Caco-2 (cell line): ENCODE results near the gene ALX4. TPM values are rescaled to one million over a fixed set of nuclear protein-coding genes. Genes with fewer than 3 reads are reported as not detected.

Source experiments
- BruUV-seq: library from RNA; stranded (reverse); fragments of 400-500 nt; replicated peaks from 2 replicates; lab custom pipeline; 2021; lab: Mats Ljungman, UMichigan
- CTCF ChIA-PET: fragments of 300-600 bp; sonication (Branson Sonifier 250); formaldehyde crosslinking; loops from one replicate; lab custom pipeline; 2022; ENCODE audit warnings: antibody characterized with exemption; lab: Charles Lee
- POLR2A ChIA-PET: fragments of 300-600 bp; sonication (Branson Sonifier 250); formaldehyde crosslinking; loops from one replicate; lab custom pipeline; 2022; ENCODE audit warnings: antibody characterized with exemption; lab: Charles Lee
- DNase-seq, 2 experiments: peaks; one replicate each; pipeline versions ENCODE4 v3.0.0 to v3.0.0-alpha.2; 2020 to 2022
- H3K27me3 ChIP-seq: replicated peaks from 2 replicates; pipeline ENCODE4 v1.6.0; 2011; ENCODE audit warnings: low read length; ENCODE audit not compliant: control insufficient read depth, insufficient read depth
- H3K36me3 ChIP-seq: 2 replicates; pipeline ENCODE4 v1.5.1; 2011; ENCODE audit warnings: low read length; ENCODE audit not compliant: control insufficient read depth, insufficient read depth
- H3K4me1 ChIP-seq: fragments of 250-450 bp; sonication (Bioruptor Pico); 2 replicates; pipeline ENCODE4 v1.5.1; 2020; ENCODE audit warnings: mild to moderate bottlenecking
- H3K4me3 ChIP-seq: 2 replicates; pipeline ENCODE4 v1.5.1; 2011; ENCODE audit warnings: low read depth, mild to moderate bottlenecking, control low read depth, low read length
- H3K9me3 ChIP-seq: fragments of 250-450 bp; sonication (Bioruptor Pico); 2 replicates; pipeline ENCODE4 v1.5.1; 2020; ENCODE audit warnings: mild to moderate bottlenecking, moderate library complexity
- H3K27ac Mint-ChIP-seq: one replicate; pipeline ENCODE4 v1.8.0; 2022; ENCODE audit warnings: mixed read lengths; ENCODE audit not compliant: unreplicated experiment
- H3K27me3 Mint-ChIP-seq: one replicate; pipeline ENCODE4 v1.8.0; 2022; ENCODE audit warnings: mixed read lengths; ENCODE audit not compliant: insufficient read depth, unreplicated experiment
- H3K36me3 Mint-ChIP-seq: one replicate; pipeline ENCODE4 v1.8.0; 2022; ENCODE audit warnings: mild to moderate bottlenecking, mixed read lengths; ENCODE audit not compliant: insufficient read depth, unreplicated experiment
- H3K4me1 Mint-ChIP-seq: one replicate; pipeline ENCODE4 v1.8.0; 2022; ENCODE audit warnings: low read depth, mixed read lengths; ENCODE audit not compliant: unreplicated experiment
- H3K4me3 Mint-ChIP-seq: one replicate; pipeline ENCODE4 v1.8.0; 2022; ENCODE audit warnings: mild to moderate bottlenecking, moderate library complexity, mixed read lengths; ENCODE audit not compliant: unreplicated experiment
- H3K9me3 Mint-ChIP-seq: one replicate; pipeline ENCODE4 v1.8.0; 2022; ENCODE audit warnings: mixed read lengths; ENCODE audit not compliant: unreplicated experiment
- CTCF ChIP-seq, 2 experiments: fragments of 200-600 bp in 1 of 2; IDR thresholded peaks; 1 replicate in 1 of 2; 2 replicates in 1 of 2; pipeline versions ENCODE4 v1.5.1 to v1.8.0; 2011 to 2022; ENCODE audit warnings: antibody characterized with exemption in 1 of 2, control low read depth in 1 of 2, inconsistent platforms in 1 of 2, low read depth in 1 of 2, low read length in 1 of 2, mild to moderate bottlenecking in 1 of 2, moderate library complexity in 1 of 2; ENCODE audit not compliant: insufficient read depth in 1 of 2, severe bottlenecking in 1 of 2, unreplicated experiment in 1 of 2
- intact Hi-C: fragments of 100-400 bp; cut with micrococcal nuclease; formaldehyde crosslinking; loops from one replicate; pipeline ENCODE4 v1.10.0; 2022; ENCODE audit not compliant: unreplicated experiment
- total RNA-seq: library from RNA; stranded (reverse); gene quantifications from 2 replicates; pipeline ENCODE4 v1.2.3, GENCODE V29; 2022

The ALX4 gene
- total RNA-seq, 1 experiment from 2014 or later = 0.05 TPM

GRCh38 chr11:44322243-44322642 lies 12.3 kb upstream of the ALX4 start:
- ChIA-PET POLR2A (interaction anchor here (0.7 kb wide), 1 partner anchor 86 kb away, joined by 4 read pairs; no protein-coding TSS in a partner anchor), CTCF (interaction anchor here (0.6 kb wide), 2 partner anchors 212 to 1335 kb away, joined by 4 to 6 read pairs; no protein-coding TSS in a partner anchor)
- BruUV-seq = no TSS peak
- peaks cover 2% of the 10 kb centered on the region; the same call in 1 of the 2 replicates for H3K27me3 ChIP-seq
- Mint-ChIP-seq H3K4me3 (no peak overlapping the region), H3K9me3 (no peaks in the 10 kb centered on the region), H3K4me1 (peaks cover 8% of the 10 kb centered on the region), H3K27me3 (peaks cover 14% of the 10 kb centered on the region), H3K36me3 (no peaks in the 10 kb centered on the region), H3K27ac (no peak overlapping the region)
- DNase-seq = no peak
- TF ChIP-seq CTCF (IDR thresholded peaks at IDR 0.05; ENCODE audit: insufficient read depth in 1 of 2, low read depth in 1 of 2, low read length in 1 of 2, severe bottlenecking in 1 of 2, unreplicated experiment in 1 of 2) = no peak
- H3K9me3 ChIP-seq = no peaks in the 10 kb centered on the region
- intact Hi-C loops = no loop called here
- H3K4me3 ChIP-seq = no peak overlapping the region
- H3K4me1 ChIP-seq = 0 out of 2 replicates have a peak, but pooled peaks cover 3% of the 10 kb centered on the region
- no peaks in the 10 kb centered on the region for H3K36me3 ChIP-seq

DNA sequence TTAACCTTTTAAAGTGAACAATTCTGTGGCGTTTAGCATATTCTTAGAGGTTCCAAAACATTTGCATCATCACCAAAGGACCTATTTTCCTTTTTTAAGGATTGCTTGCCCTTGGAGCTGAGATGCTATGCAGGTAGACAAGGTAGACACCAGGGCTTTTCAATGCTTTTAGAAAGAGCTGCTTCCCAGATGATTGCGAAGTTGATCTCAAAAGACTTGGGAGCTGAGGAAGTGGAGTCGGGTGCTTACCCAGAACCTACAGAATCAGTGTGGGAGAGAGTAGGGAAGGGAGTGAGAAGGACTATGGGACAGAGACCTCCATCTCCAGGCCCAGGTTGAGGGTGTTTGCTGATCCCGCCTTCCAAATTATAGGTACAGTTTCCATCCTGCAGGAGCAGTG lies 11.1 kb upstream of the ALX4 start:
- intact Hi-C loops = no loop called here
- POLR2A ChIA-PET = no interaction called here
- H3K27me3 Mint-ChIP-seq = peaks cover 14% of the 10 kb centered on the region
- no peaks in the 10 kb centered on the region for H3K36me3 Mint-ChIP-seq
- no peak for TF ChIP-seq CTCF (IDR thresholded peaks at IDR 0.05; ENCODE audit: insufficient read depth in 1 of 2, low read depth in 1 of 2, low read length in 1 of 2, severe bottlenecking in 1 of 2, unreplicated experiment in 1 of 2)
- H3K9me3 Mint-ChIP-seq = no peaks in the 10 kb centered on the region
- Histone ChIP-seq H3K4me3 (no peak overlapping the region), H3K9me3 (no peaks in the 10 kb centered on the region), H3K27me3 (peaks cover 2% of the 10 kb centered on the region; the same call in 1 of the 2 replicates), H3K4me1 (0 out of 2 replicates have a peak, but pooled peaks cover 3% of the 10 kb centered on the region), H3K36me3 (no peaks in the 10 kb centered on the region)
- no peak overlapping the region for H3K4me3 Mint-ChIP-seq
- DNase-seq = no peak
- CTCF ChIA-PET = interaction anchor here (1.8 kb wide), 1 partner anchor 188 kb away, joined by 4 read pairs; no protein-coding TSS in a partner anchor
- H3K4me1 Mint-ChIP-seq = peaks cover 8% of the 10 kb centered on the region
- no TSS peak for BruUV-seq
- no peak overlapping the region for H3K27ac Mint-ChIP-seq

DNA sequence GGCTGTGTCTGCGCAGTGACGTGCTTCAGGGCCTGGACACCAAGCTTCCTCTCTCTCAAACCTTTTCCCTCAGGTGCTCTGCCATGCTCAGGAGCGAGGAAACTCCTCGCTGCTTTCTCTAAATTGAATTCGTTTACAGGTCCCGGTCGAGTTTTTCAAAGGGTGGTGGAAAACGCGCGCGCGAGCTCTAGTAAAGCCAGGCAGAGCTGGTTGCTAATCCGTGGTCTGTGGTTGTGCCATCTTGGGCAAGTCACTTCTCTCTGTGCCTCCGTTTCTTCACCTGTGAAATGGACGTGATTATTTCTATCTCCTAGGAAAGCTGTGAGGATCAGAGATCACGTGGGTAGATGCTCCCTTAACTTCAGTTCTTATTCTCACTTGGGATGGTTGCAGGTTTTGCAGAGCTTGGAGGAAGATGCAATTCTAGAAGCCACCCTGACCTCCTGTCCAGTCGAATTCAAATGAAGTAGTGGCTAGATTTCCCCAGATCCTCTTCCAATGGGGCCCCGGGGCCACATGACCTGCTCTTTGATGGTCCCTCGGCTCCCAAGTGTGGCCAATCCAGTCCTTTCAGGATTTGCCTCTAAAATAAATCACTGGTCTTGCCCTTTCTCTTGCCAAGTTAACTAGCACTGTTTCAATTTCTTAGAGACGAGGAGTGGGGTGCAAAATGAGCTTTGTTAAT lies 10.5 kb upstream of the ALX4 start:
- no TSS peak for BruUV-seq
- TF ChIP-seq CTCF (IDR thresholded peaks at IDR 0.05; ENCODE audit: insufficient read depth in 1 of 2, low read depth in 1 of 2, low read length in 1 of 2, severe bottlenecking in 1 of 2, unreplicated experiment in 1 of 2) = no peak
- H3K4me3 ChIP-seq = peak overlapping the region; percentile 29
- ChIA-PET CTCF (interaction anchor here (1.2 to 1.8 kb wide), 2 partner anchors 187 to 200 kb away, joined by 4 read pairs; no protein-coding TSS in a partner anchor), POLR2A (no interaction called here)
- H3K27me3 ChIP-seq = peaks cover 2% of the 10 kb centered on the region; the same call in 1 of the 2 replicates
- Mint-ChIP-seq H3K36me3 (no peaks in the 10 kb centered on the region), H3K4me1 (peaks cover 6% of the 10 kb centered on the region), H3K27ac (no peak overlapping the region), H3K9me3 (no peaks in the 10 kb centered on the region), H3K4me3 (peak overlapping the region; percentile 50), H3K27me3 (peaks cover 14% of the 10 kb centered on the region)
- intact Hi-C loops = no loop called here
- no peaks in the 10 kb centered on the region for H3K36me3 ChIP-seq
- peak in 1 of 2 experiments; percentile 2 for DNase-seq
- H3K9me3 ChIP-seq = no peaks in the 10 kb centered on the region
- 0 out of 2 replicates have a peak, but pooled peaks cover 3% of the 10 kb centered on the region for H3K4me1 ChIP-seq
